GM12878 (cell line): ENCODE measurements around the gene RHOG. TPM values are rescaled to one million over a fixed set of nuclear protein-coding genes. Genes with fewer than 3 reads are reported as not detected.
A peak's percentile ranks its signal among the peaks of the same experiment; 100 is the strongest.

Experiments used
- ATAC-seq: fragments of 200-7000 bp; cut with Tn5 transposase; 3 replicates; pipeline ENCODE4 v1.9.1; 2020; ENCODE audit warnings: mild to moderate bottlenecking, moderate library complexity
- Bru-seq: library from RNA; stranded (reverse); fragments of 400-500 nt; gene quantifications from one replicate; lab custom pipeline; 2021; lab: Mats Ljungman, UMichigan
- BruChase-seq, 2 experiments: library from RNA; stranded (reverse); fragments of 400-500 nt; gene quantifications; one replicate each; lab custom pipeline; 2021; lab: Mats Ljungman, UMichigan
- BruUV-seq: library from RNA; stranded (reverse); fragments of 400-500 nt; replicated peaks from 2 replicates; lab custom pipeline; 2021; lab: Mats Ljungman, UMichigan
- CTCF ChIA-PET: fragments of 300-600 bp; sonication (Branson Sonifier 250); formaldehyde crosslinking; extraction: SDS; loops from one replicate; lab custom pipeline; 2021; ENCODE audit warnings: inconsistent platforms; lab: Yijun Ruan, JAX
- POLR2A ChIA-PET: fragments of 350-600 bp; formaldehyde crosslinking; extraction: SDS; loops from one replicate; lab custom pipeline; 2021; ENCODE audit warnings: inconsistent platforms; lab: Charles Lee
- RAD21 ChIA-PET: fragments of 300-600 bp; sonication (Branson Sonifier 250); formaldehyde crosslinking; loops from one replicate; lab custom pipeline; 2023; ENCODE audit warnings: antibody characterized with exemption; ENCODE audit not compliant: unreplicated experiment; lab: Charles Lee
- SMC1A ChIA-PET: fragments of 300-600 bp; sonication (Branson Sonifier 250); formaldehyde crosslinking; loops from one replicate; lab custom pipeline; 2023; ENCODE audit not compliant: unreplicated experiment, uncharacterized antibody; lab: Charles Lee
- DNase-seq: peaks from one replicate; pipeline ENCODE4 v3.0.0-alpha.2; 2011; ENCODE audit warnings: low read depth, low spot score
- FAIRE-seq: peaks from 3 replicates; lab custom pipeline; 2011; peaks lifted over from hg19 to GRCh38; lab: Jason Lieb, UNC
- H2AFZ ChIP-seq: 2 replicates; pipeline ENCODE4 v1.6.0; 2011; ENCODE audit warnings: low read depth, low read length, control low read depth; ENCODE audit not compliant: control insufficient read depth
- H3K27ac ChIP-seq: 2 replicates; pipeline ENCODE4 v1.5.1; 2011; ENCODE audit warnings: control low read depth; ENCODE audit not compliant: control insufficient read depth, insufficient read depth
- H3K27me3 ChIP-seq, 2 experiments: replicated peaks in 1 of 2; 2 replicates each; pipeline versions ENCODE4 v1.6.0 to v1.6.1; 2011; ENCODE audit warnings: low read length in 1 of 2; ENCODE audit not compliant: control insufficient read depth in 2 of 2, insufficient read depth in 2 of 2
- H3K36me3 ChIP-seq, 2 experiments: 2 replicates each; pipeline ENCODE4 v1.5.1; 2011; ENCODE audit warnings: low read length in 1 of 2; ENCODE audit not compliant: control insufficient read depth in 2 of 2, insufficient read depth in 2 of 2
- H3K4me1 ChIP-seq: 2 replicates; pipeline ENCODE4 v1.6.1; 2011; ENCODE audit warnings: mild to moderate bottlenecking, low read length, moderate library complexity, mixed read lengths; ENCODE audit not compliant: control insufficient read depth, insufficient read depth
- H3K4me2 ChIP-seq: 2 replicates; pipeline ENCODE4 v1.6.0; 2011; ENCODE audit warnings: control low read depth; ENCODE audit not compliant: control insufficient read depth, insufficient read depth
- H3K4me3 ChIP-seq: fragments of 200-600 bp; sonication (generic); 2 replicates; pipeline ENCODE4 v1.5.1; 2016
- H3K79me2 ChIP-seq: 2 replicates; pipeline ENCODE4 v1.6.0; 2011; ENCODE audit warnings: low read length; ENCODE audit not compliant: control insufficient read depth, insufficient read depth
- H3K9ac ChIP-seq: 2 replicates; pipeline ENCODE4 v1.8.0; 2011; ENCODE audit warnings: low read length, control low read depth, mixed read lengths; ENCODE audit not compliant: control insufficient read depth, insufficient read depth
- H3K9me3 ChIP-seq: replicated peaks from 3 replicates; pipeline ENCODE4 v1.5.1; 2011; ENCODE audit warnings: mild to moderate bottlenecking, low read length; ENCODE audit not compliant: control insufficient read depth, insufficient read depth
- H4K20me1 ChIP-seq: 2 replicates; pipeline ENCODE4 v1.6.0; 2011; ENCODE audit not compliant: control insufficient read depth, insufficient read depth
- CREM ChIP-seq: IDR thresholded peaks from 2 replicates; pipeline ENCODE4 v1.6.1; 2014; ENCODE audit warnings: antibody characterized with exemption, low read depth
- EED ChIP-seq: sonication (generic); IDR thresholded peaks from 2 replicates; pipeline ENCODE4 v1.6.1; 2016; ENCODE audit warnings: antibody characterized with exemption, low read depth
- EGR1 ChIP-seq, 2 experiments: IDR thresholded peaks; 1 replicate in 1 of 2; 2 replicates in 1 of 2; pipeline ENCODE4 v1.6.1; 2011 to 2012; ENCODE audit warnings: low read depth in 2 of 2, low read length in 2 of 2, borderline replicate concordance in 1 of 2, mild to moderate bottlenecking in 1 of 2, moderate library complexity in 1 of 2
- FOS ChIP-seq: IDR thresholded peaks from 3 replicates; pipeline ENCODE4 v1.6.1; 2011; ENCODE audit warnings: borderline replicate concordance; ENCODE audit not compliant: insufficient read length; ENCODE audit errors: extremely low read depth
- MEF2A ChIP-seq: IDR thresholded peaks from 2 replicates; pipeline ENCODE4 v1.6.1; 2011; ENCODE audit warnings: low read depth, mild to moderate bottlenecking, low read length, moderate library complexity; ENCODE audit not compliant: insufficient read depth
- MTA3 ChIP-seq: IDR thresholded peaks from 2 replicates; pipeline ENCODE4 v1.6.1; 2012; ENCODE audit warnings: low read length, inconsistent platforms, borderline replicate concordance
- RAD51 ChIP-seq: fragments of 450-650 bp; IDR thresholded peaks from 2 replicates; pipeline ENCODE4 v1.6.1; 2016; ENCODE audit warnings: moderate library complexity, mild to moderate bottlenecking, inconsistent platforms
- SIN3A ChIP-seq: IDR thresholded peaks from 2 replicates; pipeline ENCODE4 v1.6.1; 2012; ENCODE audit warnings: low read depth, low read length, improper control_type of control experiment
- SMAD5 ChIP-seq: IDR thresholded peaks from 2 replicates; pipeline ENCODE4 v1.6.1; 2016; ENCODE audit warnings: antibody characterized with exemption, low read depth
- SPI1 ChIP-seq: IDR thresholded peaks from 2 replicates; pipeline ENCODE4 v1.6.1; 2011; ENCODE audit warnings: low read depth, mild to moderate bottlenecking, low read length, moderate library complexity, borderline replicate concordance; ENCODE audit not compliant: insufficient read depth
- YY1 ChIP-seq: IDR thresholded peaks from 2 replicates; pipeline ENCODE4 v1.6.1; 2011; ENCODE audit warnings: low read depth, mild to moderate bottlenecking, low read length
- ZNF592 ChIP-seq: fragments of 450-650 bp; IDR thresholded peaks from 2 replicates; pipeline ENCODE4 v1.6.1; 2017; ENCODE audit warnings: mild to moderate bottlenecking, moderate library complexity
- WGBS: methylation state at CpG from one replicate; pipeline ENCODE4 v1.1.6; 2016; ENCODE audit warnings: low lambda C conversion rate; ENCODE audit not compliant: insufficient replicate concordance, insufficient coverage; ENCODE audit errors: missing lambda C conversion rate; 5-methylcytosine and 5-hydroxymethylcytosine counted together
- in situ Hi-C: fragments of 300-500 bp; cut with MboI; formaldehyde crosslinking; loops from 9 replicates; pipeline ENCODE4 v1.14.3; 2018; ENCODE audit warnings: mixed read lengths
- intact Hi-C: fragments of 100-400 bp; cut with micrococcal nuclease; formaldehyde crosslinking; loops from one replicate; pipeline ENCODE4 v1.14.2; 2022; ENCODE audit not compliant: unreplicated experiment
- long read RNA-seq, 2 experiments: library from polyadenylated mRNA; unstranded; transcript quantifications; one replicate each; pipeline ENCODE4 v2.0.0, GENCODE V29; 2019 to 2020
- polyA minus RNA-seq, 3 experiments: library from RNA; depleted of rRNA, polyadenylated mRNA; stranded (reverse); fragments of >200 nt; gene quantifications; 2 replicates each; pipeline ENCODE4 v1.2.3, GENCODE V29; 2011
- polyA plus RNA-seq, 11 experiments: library from polyadenylated mRNA; depleted of rRNA in 4 of 11; unstranded in 6 of 11; stranded (reverse) in 5 of 11; fragments of >200 nt; fragmentation: Nextera tagmentation in 4 of 11; fragmentation: Illumina TruSeq in 1 of 11; extraction: Ambion mirVana in 4 of 11; extraction: Trizol in 1 of 11; gene quantifications; 1 replicate in 1 of 11; 2 replicates in 10 of 11; pipeline versions ENCODE4 v1.2.1 to v1.2.3, GENCODE V29; 2011 to 2016; ENCODE audit warnings: inconsistent platforms in 2 of 11, missing spikeins in 2 of 11, low read depth in 1 of 11
- total RNA-seq, 4 experiments: library from RNA; depleted of rRNA in 3 of 4; stranded (reverse); fragments of >200 nt in 3 of 4; fragmentation: Illumina TruSeq in 1 of 4; extraction: Trizol in 1 of 4; gene quantifications; 2 replicates each; pipeline versions ENCODE4 v1.2.1 to v1.2.3, GENCODE V29; 2013 to 2021

The RHOG gene
- 35.7 and 37.8 TPM in 2 replicates for total RNA-seq (2013; cell fraction: nucleolus; rRNA removed)
- 56.2 and 64.7 TPM in 2 replicates for total RNA-seq (2014; rRNA removed)
- 47.7 and 48.8 TPM in 2 replicates for total RNA-seq (2014; rRNA removed; fragmentation: Illumina TruSeq; extraction: Trizol)
- total RNA-seq (2021) = 128 and 137 TPM in 2 replicates
- polyA plus RNA-seq (2011; ENCODE audit: low read depth) = 51.6 TPM
- 45.0 and 121 TPM in 2 replicates for polyA plus RNA-seq (2011; rRNA removed)
- 237 and 296 TPM in 2 replicates for polyA plus RNA-seq (2011; cell fraction: cytosol; rRNA removed)
- 108 and 111 TPM in 2 replicates for polyA plus RNA-seq (2011; cell fraction: nucleus; rRNA removed)
- polyA plus RNA-seq (2012) = 103 and 132 TPM in 2 replicates
- polyA plus RNA-seq (2014; fragmentation: Illumina TruSeq; extraction: Trizol) = 51.4 and 98.2 TPM in 2 replicates
- 10 to 100 TPM; 16.0 to 42.0 TPM for polyA plus RNA-seq (2014; fragmentation: Nextera tagmentation; extraction: Ambion mirVana)
- polyA plus RNA-seq (2014; rRNA removed) = 172 and 192 TPM in 2 replicates
- polyA plus RNA-seq (2016; fragmentation: Nextera tagmentation; extraction: Ambion mirVana) = 100 to 1,000 TPM in 1 of 2 experiments, 10 to 100 TPM in 1; 91.4 to 109 TPM
- polyA minus RNA-seq (2011; rRNA and poly(A)+ RNA removed) = 171 and 213 TPM in 2 replicates
- polyA minus RNA-seq (2011; cell fraction: cytosol; rRNA and poly(A)+ RNA removed) = 95.8 and 106 TPM in 2 replicates
- 45.0 and 71.6 TPM in 2 replicates for polyA minus RNA-seq (2011; cell fraction: nucleus; rRNA and poly(A)+ RNA removed)
- percentile 94 among the genes with signal in this experiment for Bru-seq, nascent RNA
- BruChase-seq, experiment 1, labeled RNA remaining after a 6-hour chase = percentile 85 among the genes with signal in this experiment
- BruChase-seq, experiment 2, labeled RNA remaining after a 2-hour chase = percentile 84 among the genes with signal in this experiment
- long read RNA-seq, experiment 1, transcript RHOG-201 (2 exons, 1,319 nt) = major isoform, 100 of 109 reads
- long read RNA-seq, experiment 1, partial matches to known transcripts = 7 of 109 reads
- long read RNA-seq, experiment 1, other reads (novel, unspliced or antisense) = 2 of 109 reads
- long read RNA-seq, experiment 2, transcript RHOG-201 (2 exons, 1,319 nt) = major isoform, 47 of 49 reads
- long read RNA-seq, experiment 2, partial matches to known transcripts = 2 of 49 reads
- long read RNA-seq, experiment 2, other reads (novel, unspliced or antisense) = 0 of 49 reads

DNA sequence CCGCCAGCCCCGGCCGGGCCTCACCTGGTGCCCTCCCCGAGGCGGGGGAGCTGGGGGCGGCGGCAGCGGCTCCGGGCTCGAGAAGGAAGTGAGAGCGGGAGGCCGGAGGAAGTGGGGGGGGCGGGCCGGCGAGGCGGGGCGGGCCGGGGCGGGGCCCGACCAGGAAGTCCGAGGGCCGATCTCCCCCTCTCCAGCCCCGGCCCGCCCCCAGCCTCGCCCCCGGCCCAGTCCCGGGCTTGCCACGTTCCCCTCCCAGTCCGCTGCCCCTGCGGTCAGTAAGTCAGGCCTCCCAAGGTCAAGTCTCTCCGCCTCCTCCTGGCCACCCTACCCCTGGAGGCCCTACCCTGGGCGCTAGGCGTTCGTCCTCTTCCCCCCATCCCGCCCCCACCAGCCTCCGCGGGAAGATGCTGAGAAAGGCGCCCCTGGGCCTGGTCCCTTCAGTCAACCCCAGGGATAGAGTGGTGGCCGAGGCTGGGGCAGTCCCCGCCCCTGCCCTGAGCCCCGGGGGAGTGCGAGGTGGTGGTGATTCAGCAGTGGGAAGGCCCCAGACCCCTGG is at the start of gene RHOG:
Gene RHOG, minus strand, starts transcription at position 90 of the 556 bp plus-strand sequence. CDS start 12,821 bp downstream, outside the sequence.
- H3K36me3 ChIP-seq = 0 out of 4 replicates have a peak, but pooled peaks cover 0 to 2% of the 10 kb centered on the region in 2 experiments
- CTCF ChIA-PET = interaction anchor here (0.6 to 39.6 kb wide), 16 partner anchors 8 to 228 kb away, joined by 3 to 1047 read pairs (median 8); partner anchors contain the start of genes NUP98, PGAP2 and STIM1
- 0% methylated on average over 15 of the region's 42 CpGs for WGBS
- SMC1A ChIA-PET = interaction anchor here (0.6 to 21.1 kb wide), 19 partner anchors 11 to 232 kb away, joined by 3 to 805 read pairs (median 5); partner anchors contain the start of genes PGAP2 and STIM1
- no peaks in the 10 kb centered on the region for H3K9me3 ChIP-seq
- intact Hi-C loops (loop anchor here (1.0 to 2.0 kb wide), 3 partner anchors 17 to 44 kb away; partner anchors contain the start of gene NUP98), in situ Hi-C loops (loop anchor here (25.0 kb wide), 1 partner anchor 546 kb away; the partner anchor contains the start of gene TRIM21)
- H3K27me3 ChIP-seq = no peaks in the 10 kb centered on the region
- peak within 1 kb of the TSS; percentile 43 for H3K4me2 ChIP-seq
- peak within 1 kb of the TSS; percentile 82 for H3K27ac ChIP-seq
- RAD21 ChIA-PET = interaction anchor here (0.7 to 12.7 kb wide), 30 partner anchors 10 to 318 kb away, joined by 3 to 304 read pairs (median 6); partner anchors contain the start of genes NUP98, PGAP2 and STIM1
- BruUV-seq = no TSS peak
- H3K79me2 ChIP-seq = peaks cover 48% of the 10 kb centered on the region
- peak within 1 kb of the TSS; percentile 98 for H3K4me3 ChIP-seq
- H3K9ac ChIP-seq = peak within 1 kb of the TSS; percentile 89
- no peak for FAIRE-seq
- ATAC-seq = peak; percentile 75
- H2AFZ ChIP-seq = peak within 1 kb of the TSS; percentile 76
- no peak for DNase-seq
- POLR2A ChIA-PET = interaction anchor here (0.6 to 12.0 kb wide), 18 partner anchors 9 to 364 kb away, joined by 3 to 242 read pairs (median 6); partner anchors contain the start of genes NUP98, PGAP2 and STIM1
- no peaks in the 10 kb centered on the region for H4K20me1 ChIP-seq
- H3K4me1 ChIP-seq = peaks cover 19% of the 10 kb centered on the region
- peak in 1 of 2 experiments; percentile 81; a peak in 2 of 3 replicates for TF ChIP-seq EGR1 (IDR thresholded peaks at IDR 0.05; ENCODE audit: borderline replicate concordance in 1 of 2, low read depth in 2 of 2, low read length in 2 of 2)
- no peak for TF ChIP-seq CREM
- TF ChIP-seq SMAD5 = 0 out of 2 replicates have a peak, but pooled peaks have one; percentile 1
- no peak; the same call in 1 of the 2 replicates for TF ChIP-seq YY1
- no peak for TF ChIP-seq RAD51
- no peak for TF ChIP-seq FOS
- TF ChIP-seq MTA3 = no peak
- TF ChIP-seq ZNF592 = no peak
- TF ChIP-seq MEF2A = 0 out of 2 replicates have a peak, but pooled peaks have one; percentile 29
- TF ChIP-seq SIN3A = 0 out of 2 replicates have a peak, but pooled peaks have one; percentile 16
- TF ChIP-seq SPI1 = peak; percentile 72; the same call in 1 of the 2 replicates
- no peak; the same call in 1 of the 2 replicates for TF ChIP-seq EED
